SIG-M5 treated with dmso at 0.1 percent for 504 hours (cell line): ENCODE results near the gene CDC6.

Experiments used
- DNase-seq: peaks from one replicate; lab custom pipeline; 2025; ENCODE audit not compliant: unreplicated experiment; lab: John Stamatoyannopoulos, UW

CDC6 gene

GRCh38 chr17:40322358-40323315 lies 35.0 kb downstream of the CDC6 start:
- DNase-seq = peak; percentile 99

- DNase-seq = peak; percentile 48
These were observed 36.0 kb downstream of the CDC6 start for GRCh38 chr17:40323391-40324381.

GRCh38 chr17:40325156-40326013 lies 37.7 kb downstream of the CDC6 start:
- no peak for DNase-seq

- peak; percentile 36 for DNase-seq
These were observed 38.5 kb downstream of the CDC6 start for GRCh38 chr17:40326014-40326831.

GRCh38 chr17:40326832-40327199 lies 39.1 kb downstream of the CDC6 start:
- DNase-seq = no peak

- DNase-seq = no peak
These were observed 39.6 kb downstream of the CDC6 start for GRCh38 chr17:40327244-40327729.

- peak; percentile 67 for DNase-seq
These were observed 40.2 kb downstream of the CDC6 start for GRCh38 chr17:40327735-40328385.

GRCh38 chr17:40328386-40328766 lies 40.7 kb downstream of the CDC6 start:
- peak; percentile 80 for DNase-seq

- peak; percentile 83 for DNase-seq
These were observed 42.4 kb downstream of the CDC6 start for GRCh38 chr17:40329839-40330794.

- DNase-seq = no peak
These were observed 43.3 kb downstream of the CDC6 start for GRCh38 chr17:40330850-40331470.

GRCh38 chr17:40331743-40332641 lies 44.3 kb downstream of the CDC6 start:
- DNase-seq = no peak

GRCh38 chr17:40333781-40334448 lies 46.2 kb downstream of the CDC6 start:
- DNase-seq = peak; percentile 80

GRCh38 chr17:40335620-40336019 lies 47.9 kb downstream of the CDC6 start:
- DNase-seq = no peak

- DNase-seq = no peak
These were observed 49.7 kb downstream of the CDC6 start for GRCh38 chr17:40337351-40337750.

GRCh38 chr17:40338058-40338457 lies 50.4 kb downstream of the CDC6 start:
- DNase-seq = peak; percentile 74
